ENCODE results near the gene NXPH1.

DNA sequence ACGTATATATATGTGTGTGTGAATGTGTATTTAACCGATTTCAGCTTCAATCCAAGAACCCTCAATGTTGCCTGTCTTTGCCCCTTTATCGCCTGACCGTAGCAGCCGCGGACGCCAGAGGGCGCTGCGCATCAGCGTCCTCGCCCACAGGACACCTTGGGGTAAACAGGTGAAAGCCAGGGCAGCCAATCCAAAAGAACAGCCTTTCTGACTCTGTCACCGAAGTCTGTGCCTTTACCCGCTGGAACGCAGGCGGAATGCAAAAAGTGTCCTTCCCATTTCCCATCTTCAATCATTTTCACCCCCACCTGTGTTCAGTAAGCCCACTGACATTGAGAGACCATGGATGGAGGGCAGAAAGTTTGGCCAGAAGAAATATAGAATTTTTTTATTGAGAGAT lies 3.6 kb downstream of the NXPH1 start:
- TF ChIP-seq, protein P1, sequence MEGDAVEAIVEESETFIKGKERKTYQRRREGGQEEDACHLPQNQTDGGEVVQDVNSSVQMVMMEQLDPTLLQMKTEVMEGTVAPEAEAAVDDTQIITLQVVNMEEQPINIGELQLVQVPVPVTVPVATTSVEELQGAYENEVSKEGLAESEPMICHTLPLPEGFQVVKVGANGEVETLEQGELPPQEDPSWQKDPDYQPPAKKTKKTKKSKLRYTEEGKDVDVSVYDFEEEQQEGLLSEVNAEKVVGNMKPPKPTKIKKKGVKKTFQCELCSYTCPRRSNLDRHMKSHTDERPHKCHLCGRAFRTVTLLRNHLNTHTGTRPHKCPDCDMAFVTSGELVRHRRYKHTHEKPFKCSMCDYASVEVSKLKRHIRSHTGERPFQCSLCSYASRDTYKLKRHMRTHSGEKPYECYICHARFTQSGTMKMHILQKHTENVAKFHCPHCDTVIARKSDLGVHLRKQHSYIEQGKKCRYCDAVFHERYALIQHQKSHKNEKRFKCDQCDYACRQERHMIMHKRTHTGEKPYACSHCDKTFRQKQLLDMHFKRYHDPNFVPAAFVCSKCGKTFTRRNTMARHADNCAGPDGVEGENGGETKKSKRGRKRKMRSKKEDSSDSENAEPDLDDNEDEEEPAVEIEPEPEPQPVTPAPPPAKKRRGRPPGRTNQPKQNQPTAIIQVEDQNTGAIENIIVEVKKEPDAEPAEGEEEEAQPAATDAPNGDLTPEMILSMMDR (IDR thresholded peaks at IDR 0.05), result peak in 2 of 4 experiments; percentile 11 to 35
- no peak for TF ChIP-seq POLR2A (IDR thresholded peaks at IDR 0.05)
- no peak for TF ChIP-seq POLR2AphosphoS5 (IDR thresholded peaks at IDR 0.05)
- no peak for TF ChIP-seq EP300 (IDR thresholded peaks at IDR 0.05)

Data from sigmoid colon (tissue), 4 donors.